Activated CD4-positive, CD25-positive, alpha-beta regulatory T cell treated with anti-CD3 and anti-CD28 coated beads, Interleukin-2, amount 50 U/mL, for 72 hours (primary cell): ENCODE measurements around the gene GATA5.
"Not testable (repeated sequence)": the region's sequence is repeated elsewhere in the genome, so short reads cannot be mapped to it uniquely, and the experiment has no call there.

Source experiments
- DNase-seq: peaks from one replicate; pipeline ENCODE4 v3.0.0; 2021

GATA5 gene

GRCh38 chr20:62503401-62504178, 27.8 kb upstream of the GATA5 start:
- DNase-seq, result no peak

- DNase-seq, result no peak
These were observed 26.8 kb upstream of the GATA5 start for GRCh38 chr20:62502496-62503095.

GRCh38 chr20:62501801-62502495, 26.2 kb upstream of the GATA5 start:
- peak; percentile 68 for DNase-seq

- DNase-seq, result peak; percentile 86
These were observed 24.6 kb upstream of the GATA5 start for GRCh38 chr20:62500237-62500864.

GRCh38 chr20:62499758-62500236, 24.0 kb upstream of the GATA5 start:
- no peak for DNase-seq

- no peak for DNase-seq
These were observed 23.1 kb upstream of the GATA5 start for GRCh38 chr20:62498874-62499273.

- no peak for DNase-seq
These were observed 20.9 kb upstream of the GATA5 start for GRCh38 chr20:62496568-62497218.

- DNase-seq, result no peak
These were observed 20.2 kb upstream of the GATA5 start for GRCh38 chr20:62495749-62496567.

- no peak for DNase-seq
These were observed 19.4 kb upstream of the GATA5 start for GRCh38 chr20:62494980-62495748.

- DNase-seq, result no peak
These were observed 18.7 kb upstream of the GATA5 start for GRCh38 chr20:62494537-62494936.

- DNase-seq, result no peak
These were observed 18.1 kb upstream of the GATA5 start for GRCh38 chr20:62493886-62494285.

GRCh38 chr20:62493253-62493885, 17.6 kb upstream of the GATA5 start:
- DNase-seq, result no peak

- DNase-seq, result no peak
These were observed 16.9 kb upstream of the GATA5 start for GRCh38 chr20:62492711-62493110.

GRCh38 chr20:62490783-62491182, 15.0 kb upstream of the GATA5 start:
- DNase-seq, result not testable (repeated sequence)

- DNase-seq, result no peak
These were observed 14.1 kb upstream of the GATA5 start for GRCh38 chr20:62489932-62490263.

- no peak for DNase-seq
These were observed 13.6 kb upstream of the GATA5 start for GRCh38 chr20:62489186-62489931.

- no peak for DNase-seq
These were observed 12.7 kb upstream of the GATA5 start for GRCh38 chr20:62488470-62488869.

GRCh38 chr20:62487561-62488354, 12.0 kb upstream of the GATA5 start:
- no peak for DNase-seq

- DNase-seq, result no peak
These were observed 11.3 kb upstream of the GATA5 start for GRCh38 chr20:62487118-62487517.
